ES-I3 (cell line): ENCODE data around the gene LRIF1.
A peak's percentile ranks its signal among the peaks of the same experiment; 100 is the strongest.

Experiments used
- H3K36me3 ChIP-seq: 2 replicates; pipeline ENCODE4 v1.6.1; 2013; ENCODE audit warnings: mild to moderate bottlenecking, low read length, control low read depth, moderate library complexity; ENCODE audit not compliant: insufficient read depth
- H3K4me1 ChIP-seq: 2 replicates; pipeline ENCODE4 v1.6.1; 2013; ENCODE audit warnings: mild to moderate bottlenecking, control low read depth, low read length; ENCODE audit not compliant: insufficient read depth
- H3K9ac ChIP-seq: 2 replicates; pipeline ENCODE4 v1.6.1; 2013; ENCODE audit warnings: low read depth, mild to moderate bottlenecking, low read length, moderate library complexity
- H3K9me3 ChIP-seq: 2 replicates; pipeline ENCODE4 v1.6.1; 2013; ENCODE audit warnings: mild to moderate bottlenecking, low read length, moderate library complexity; ENCODE audit not compliant: control insufficient read depth, insufficient read depth

Gene LRIF1

DNA sequence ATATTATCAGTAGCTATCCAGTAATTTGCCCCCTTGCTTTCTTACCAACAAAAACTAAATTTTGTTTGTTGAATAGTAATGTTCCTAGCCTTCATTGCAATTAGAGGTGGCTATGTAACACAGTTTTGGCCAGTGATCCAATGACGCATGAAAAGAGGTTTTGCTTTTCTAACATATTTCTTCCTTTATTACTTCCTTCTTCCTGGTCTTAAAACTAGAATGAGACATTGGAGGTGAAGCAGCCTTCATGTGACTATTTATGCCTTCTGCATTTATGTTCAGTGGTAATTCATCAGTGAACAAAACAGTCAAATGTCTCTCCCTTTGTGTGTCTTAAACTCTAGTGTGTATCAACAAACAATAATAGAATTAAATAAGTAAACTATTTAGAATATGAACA lies 35.5 kb downstream of the LRIF1 start:
- Histone ChIP-seq H3K36me3 (no peaks in the 10 kb centered on the region), H3K9me3 (no peaks in the 10 kb centered on the region; the same call in 1 of the 2 replicates)

DNA sequence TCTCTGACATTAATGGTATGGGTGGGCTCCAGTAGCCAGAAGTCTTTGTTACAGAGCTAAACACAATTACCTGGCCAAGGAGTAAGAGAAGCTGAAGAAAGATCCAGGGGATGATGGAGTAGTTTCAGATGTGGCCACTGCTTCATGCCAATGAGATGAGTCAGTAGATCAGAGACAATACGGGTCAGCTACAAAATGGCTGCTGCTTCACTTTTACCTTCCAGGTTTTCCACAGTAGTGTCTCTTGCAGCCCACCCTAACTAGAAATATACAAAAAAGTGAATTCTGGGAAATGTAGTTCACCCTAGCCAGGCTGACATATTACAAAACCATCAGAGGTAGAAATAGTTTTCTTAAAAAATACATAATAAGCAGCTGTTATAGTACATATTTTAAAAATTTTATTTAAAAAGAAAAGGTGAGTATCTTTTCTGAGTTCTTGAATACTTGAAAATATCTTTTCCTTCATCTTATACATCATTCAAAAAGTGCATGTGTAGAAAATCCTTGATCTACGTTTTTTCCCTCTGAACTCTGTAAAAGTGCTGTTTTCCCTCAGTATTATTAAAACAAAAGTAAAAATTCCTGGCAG lies 36.1 kb downstream of the LRIF1 start:
- H3K9me3 ChIP-seq: no peaks in the 10 kb centered on the region; the same call in 1 of the 2 replicates
- 0 out of 2 replicates have a peak overlapping the region, but pooled peaks have one; percentile 1 for H3K9ac ChIP-seq
- H3K4me1 ChIP-seq: no peaks in the 10 kb centered on the region
- no peaks in the 10 kb centered on the region for H3K36me3 ChIP-seq

More for the DNA sequence above, 35.5 kb downstream of the LRIF1 start:
- Histone ChIP-seq H3K9ac (no peak overlapping the region), H3K4me1 (no peaks in the 10 kb centered on the region)

DNA sequence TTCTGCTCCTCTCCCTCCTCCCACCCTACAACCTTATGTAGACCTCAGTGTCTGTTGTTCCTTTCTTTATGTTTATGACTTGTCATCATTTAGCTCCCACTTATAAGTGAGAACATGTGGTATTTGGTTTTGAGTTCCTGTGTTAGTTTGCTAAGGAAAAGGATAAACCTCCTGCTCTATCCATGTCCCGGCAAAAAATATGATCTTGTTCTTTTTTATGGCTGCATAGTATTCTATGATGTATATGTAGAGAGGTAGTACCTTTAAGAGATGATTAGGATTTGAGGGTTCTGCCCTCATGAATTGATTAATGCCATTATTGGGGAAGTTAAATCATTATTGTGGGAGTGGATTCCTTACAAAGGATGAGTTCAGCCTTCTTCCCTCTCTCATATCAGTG lies 41.8 kb downstream of the LRIF1 start:
- Histone ChIP-seq H3K36me3 (no peaks in the 10 kb centered on the region), H3K9me3 (no peaks in the 10 kb centered on the region; the same call in 1 of the 2 replicates), H3K9ac (no peak overlapping the region), H3K4me1 (peaks cover 4% of the 10 kb centered on the region)

DNA sequence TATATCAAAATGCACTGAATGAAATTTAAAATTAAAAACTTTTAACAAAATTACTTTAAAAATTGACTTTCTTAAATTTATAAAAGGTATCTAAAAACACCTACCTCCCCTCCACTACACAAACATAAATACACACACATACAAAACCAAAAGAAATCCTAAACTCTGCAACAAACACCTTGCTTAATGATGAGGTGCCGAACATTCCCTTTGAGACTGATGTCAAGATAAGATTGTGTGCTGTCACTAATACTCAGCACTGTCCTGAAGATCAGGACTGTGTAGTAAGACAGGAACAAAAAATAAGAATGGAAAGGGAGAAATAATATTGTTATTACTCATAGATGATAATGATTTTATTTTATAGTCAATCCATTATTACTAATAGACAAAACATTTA lies 45.7 kb downstream of the LRIF1 start:
- Histone ChIP-seq H3K36me3 (no peaks in the 10 kb centered on the region), H3K4me1 (peaks cover 8% of the 10 kb centered on the region), H3K9ac (no peak overlapping the region), H3K9me3 (no peaks in the 10 kb centered on the region)

DNA sequence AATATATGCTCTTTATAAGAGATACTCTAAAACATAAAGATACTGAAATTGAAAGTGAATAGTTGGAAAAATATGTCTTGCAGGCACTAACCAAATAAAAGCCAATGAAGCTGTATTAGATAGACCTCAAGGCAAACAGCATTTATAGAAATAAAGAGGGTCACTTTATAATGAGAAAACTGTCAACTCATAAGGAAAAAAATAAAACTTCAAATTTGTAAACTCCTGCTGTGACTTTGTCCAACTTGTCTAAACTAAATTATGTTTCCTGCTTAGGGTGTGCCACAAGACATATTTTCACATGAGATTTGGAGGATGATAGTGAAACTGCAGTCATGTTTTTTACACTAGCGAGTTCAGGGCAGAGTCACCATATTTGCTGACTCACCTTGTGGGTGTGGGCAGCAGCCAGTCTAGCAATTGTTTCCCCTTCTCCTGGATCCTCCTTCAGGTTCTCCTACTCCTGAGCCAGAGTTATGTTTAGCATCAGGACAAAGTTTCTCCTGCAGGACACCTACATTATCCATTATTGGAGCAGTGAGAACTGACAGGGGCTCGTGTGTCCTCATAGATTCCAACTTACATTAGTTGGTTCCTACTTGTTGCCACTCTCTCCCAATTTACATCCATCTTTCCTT lies 46.9 kb downstream of the LRIF1 start:
- Histone ChIP-seq H3K9ac (0 out of 2 replicates have a peak overlapping the region, but pooled peaks have one; percentile 15), H3K36me3 (no peaks in the 10 kb centered on the region)

DNA sequence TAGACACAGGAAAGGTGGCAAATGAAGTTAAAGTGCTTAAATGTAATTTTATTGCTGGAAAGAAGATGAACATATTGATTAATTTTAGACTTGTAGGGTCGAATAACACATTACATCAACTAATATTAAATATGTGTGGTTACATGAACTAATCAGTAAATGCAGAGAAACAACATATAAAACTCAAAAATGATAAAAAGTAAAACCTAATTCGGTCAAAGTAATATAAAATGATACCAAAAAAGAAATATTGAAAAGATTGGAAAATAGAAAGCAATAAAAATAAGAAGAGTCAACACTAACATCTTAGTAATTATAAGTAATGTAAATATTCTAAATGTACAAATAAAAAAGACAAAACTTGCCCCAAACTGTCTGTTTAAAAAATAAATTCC lies 47.5 kb downstream of the LRIF1 start:
- Histone ChIP-seq H3K36me3 (no peaks in the 10 kb centered on the region), H3K4me1 (peaks cover 8% of the 10 kb centered on the region), H3K9ac (no peak overlapping the region), H3K9me3 (no peaks in the 10 kb centered on the region)

More for the DNA sequence above, 46.9 kb downstream of the LRIF1 start:
- Histone ChIP-seq H3K4me1 (peaks cover 8% of the 10 kb centered on the region), H3K9me3 (no peaks in the 10 kb centered on the region)

DNA sequence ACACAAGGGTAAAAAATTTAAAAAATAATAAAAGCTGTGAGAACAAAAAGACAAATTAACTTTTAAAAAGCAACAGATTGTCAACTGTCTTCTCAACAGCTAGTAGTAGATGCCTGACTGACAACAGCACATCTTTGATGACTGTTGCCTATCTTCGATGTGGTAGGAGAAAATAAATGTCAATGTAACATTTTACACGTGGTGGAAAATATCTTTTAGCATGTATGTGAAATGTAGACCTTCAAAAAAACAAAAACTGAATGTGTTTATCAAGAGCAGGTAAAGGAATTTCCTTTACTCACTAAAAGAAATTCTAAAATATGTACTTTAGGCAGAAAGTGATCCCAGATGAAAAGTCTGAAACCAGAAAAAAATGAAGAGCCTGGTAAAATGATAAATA lies 47.9 kb downstream of the LRIF1 start:
- peaks cover 8% of the 10 kb centered on the region for H3K4me1 ChIP-seq
- H3K9me3 ChIP-seq: no peaks in the 10 kb centered on the region
- H3K36me3 ChIP-seq: no peaks in the 10 kb centered on the region
- no peak overlapping the region for H3K9ac ChIP-seq

DNA sequence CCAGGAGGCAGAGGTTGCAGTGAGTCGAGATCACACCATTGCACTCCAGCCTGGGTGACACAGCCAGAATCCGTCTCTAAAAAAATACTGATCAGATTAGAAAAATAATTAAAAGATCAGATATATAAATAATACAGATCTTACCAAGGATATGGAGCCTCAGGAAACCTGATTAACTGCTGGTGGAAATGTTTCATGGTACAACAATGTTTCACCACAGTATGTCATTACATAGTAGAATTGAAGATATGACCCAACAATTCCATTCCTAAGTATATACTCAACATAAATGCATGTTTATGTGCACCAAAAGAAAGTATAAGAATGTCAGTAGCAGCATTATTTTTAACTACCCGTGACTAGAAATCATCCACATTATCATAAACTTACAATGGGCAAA lies 49.0 kb downstream of the LRIF1 start:
- Histone ChIP-seq H3K9me3 (no peaks in the 10 kb centered on the region), H3K4me1 (peaks cover 8% of the 10 kb centered on the region), H3K36me3 (no peaks in the 10 kb centered on the region)

DNA sequence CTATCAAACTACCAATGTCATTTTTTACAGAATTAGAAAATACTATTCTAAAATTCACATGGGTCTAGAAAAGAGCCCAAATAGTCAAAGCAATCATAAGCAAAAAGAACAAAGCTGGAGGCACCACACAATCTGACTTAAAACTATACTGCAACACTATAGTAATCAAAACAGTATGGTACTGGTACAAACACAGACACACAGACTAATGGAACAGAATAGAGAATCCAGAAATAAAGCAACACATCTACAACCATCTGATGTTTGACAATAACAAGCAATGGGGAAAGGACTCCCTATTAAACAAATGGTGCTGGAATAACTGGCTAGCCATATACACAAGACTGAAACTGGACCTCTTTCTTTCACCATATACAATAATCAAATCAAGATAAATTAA lies 50.9 kb downstream of the LRIF1 start:
- H3K36me3 ChIP-seq: no peaks in the 10 kb centered on the region
- no peaks in the 10 kb centered on the region for H3K9me3 ChIP-seq
- no peak overlapping the region for H3K9ac ChIP-seq
- H3K4me1 ChIP-seq: peaks cover 8% of the 10 kb centered on the region

More for the DNA sequence above, 49.0 kb downstream of the LRIF1 start:
- H3K9ac ChIP-seq: no peak overlapping the region

DNA sequence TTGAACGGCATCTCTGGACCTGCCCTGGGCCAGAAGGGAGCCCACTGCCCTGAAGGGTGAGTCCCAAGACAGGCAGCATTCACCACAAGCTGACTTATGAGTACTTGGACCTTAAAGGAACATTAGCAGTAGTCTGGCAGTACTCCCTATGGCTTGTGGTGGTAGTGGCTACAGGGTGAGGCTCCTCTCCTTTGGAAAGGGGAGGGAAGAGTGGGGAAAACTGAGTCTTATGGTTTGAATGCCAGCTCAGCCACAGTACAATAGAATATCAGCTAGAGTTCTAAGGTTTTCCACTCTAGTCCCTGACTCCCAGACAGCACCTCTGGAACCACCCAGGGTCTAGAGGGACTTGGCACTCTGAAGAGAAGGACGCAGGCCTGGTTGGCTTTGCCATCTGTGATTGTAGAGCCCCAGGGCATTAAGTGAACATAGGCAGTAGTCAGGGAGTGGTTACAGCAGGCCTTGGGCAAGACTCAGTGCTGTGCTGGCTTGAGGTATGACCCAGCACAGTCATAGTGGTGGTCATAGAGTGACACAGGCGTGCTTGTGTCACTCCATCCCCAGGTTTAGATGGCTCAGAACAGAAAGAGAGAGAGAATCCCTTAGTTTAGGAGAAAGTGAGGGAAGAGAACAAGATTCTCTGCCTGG lies 59.7 kb downstream of the LRIF1 start:
- Histone ChIP-seq H3K9me3 (no peaks in the 10 kb centered on the region), H3K36me3 (no peaks in the 10 kb centered on the region), H3K9ac (no peak overlapping the region), H3K4me1 (no peaks in the 10 kb centered on the region)

DNA sequence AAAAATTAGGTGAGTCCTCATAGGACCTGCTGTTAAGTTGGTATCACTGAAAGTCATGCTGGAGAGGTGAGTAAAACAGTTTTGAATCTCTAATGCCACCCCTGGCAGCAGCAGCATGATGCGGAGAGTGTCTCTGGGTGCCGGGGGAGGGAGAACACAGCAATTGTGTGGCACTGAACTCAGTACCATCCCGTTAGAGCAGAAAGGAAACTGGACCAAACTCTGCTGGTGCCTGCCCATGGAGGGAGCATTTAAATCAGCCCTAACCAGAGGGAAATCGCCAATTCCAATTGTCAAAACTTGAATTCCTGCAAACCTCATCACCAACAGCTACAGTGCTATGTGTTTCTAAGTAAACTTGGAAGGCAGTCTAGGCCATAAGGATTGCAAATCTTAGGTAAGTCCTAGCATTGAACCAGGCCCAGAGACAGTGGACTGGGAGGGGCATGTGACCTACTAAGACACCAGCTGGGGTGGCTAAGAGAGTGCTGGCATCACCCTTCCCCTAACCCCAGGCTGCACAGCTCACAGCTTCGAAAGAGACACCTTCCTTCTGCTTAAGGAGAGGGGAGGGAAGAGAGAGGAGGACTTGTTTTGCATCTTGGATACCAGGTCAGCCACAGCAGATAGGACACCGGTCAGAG lies 60.8 kb downstream of the LRIF1 start:
- H3K36me3 ChIP-seq: no peaks in the 10 kb centered on the region
- no peak overlapping the region for H3K9ac ChIP-seq
- no peaks in the 10 kb centered on the region for H3K4me1 ChIP-seq
- H3K9me3 ChIP-seq: no peaks in the 10 kb centered on the region

DNA sequence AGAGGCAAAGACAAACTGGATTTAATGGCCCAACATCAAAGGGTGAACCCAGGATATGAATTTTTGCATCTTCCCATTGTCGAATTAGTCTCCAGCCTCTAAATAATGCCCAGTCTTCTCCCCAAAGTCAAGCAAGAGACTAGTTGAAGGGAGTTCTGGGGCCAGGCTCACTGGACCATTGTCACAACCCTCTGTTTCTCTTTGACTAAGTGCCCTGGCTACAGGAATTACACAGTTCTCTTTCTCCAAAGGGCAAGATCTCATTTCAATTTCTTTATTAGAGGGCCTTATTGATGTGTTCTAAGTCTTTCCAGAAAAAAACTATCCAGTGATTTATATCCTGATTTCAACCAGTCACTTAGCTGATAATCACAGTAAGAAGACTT lies 64.3 kb downstream of the LRIF1 start:
- Histone ChIP-seq H3K9me3 (no peaks in the 10 kb centered on the region), H3K9ac (no peak overlapping the region), H3K36me3 (no peaks in the 10 kb centered on the region), H3K4me1 (no peaks in the 10 kb centered on the region)

DNA sequence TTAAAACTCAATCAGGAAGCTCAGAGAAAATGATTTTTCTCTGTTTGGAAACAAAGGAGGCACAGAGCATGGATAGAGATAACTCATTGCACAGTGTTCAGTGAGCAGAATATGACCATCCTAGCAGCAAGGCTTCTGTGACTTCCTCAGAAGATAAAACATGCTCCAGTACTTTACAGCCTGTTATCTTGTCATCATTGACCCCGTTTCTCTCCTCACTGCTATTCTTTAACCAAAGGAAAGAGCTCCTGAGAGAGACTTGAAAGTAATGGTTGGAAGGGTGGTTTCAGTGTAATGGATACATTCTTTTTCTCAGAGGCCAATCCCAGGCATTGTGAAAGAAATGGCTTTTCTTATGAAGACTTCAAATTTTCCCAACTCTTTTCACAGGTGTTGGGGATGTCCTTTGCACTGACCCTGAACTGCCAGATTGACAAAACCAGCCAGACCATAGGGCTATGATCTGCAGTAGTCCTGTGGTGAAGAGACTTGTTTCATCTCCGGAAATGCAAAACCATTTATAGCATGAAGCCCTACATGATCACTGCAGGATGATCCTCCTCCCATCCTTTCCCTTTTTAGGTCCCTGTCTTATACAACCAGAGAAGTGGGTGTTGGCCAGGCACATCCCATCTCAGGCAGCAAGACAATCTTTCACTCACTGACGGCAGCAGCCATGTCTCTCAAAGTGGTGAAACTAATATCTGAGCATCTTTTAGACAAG lies 64.8 kb downstream of the LRIF1 start:
- Histone ChIP-seq H3K4me1 (no peaks in the 10 kb centered on the region), H3K36me3 (no peaks in the 10 kb centered on the region), H3K9ac (no peak overlapping the region), H3K9me3 (no peaks in the 10 kb centered on the region)

DNA sequence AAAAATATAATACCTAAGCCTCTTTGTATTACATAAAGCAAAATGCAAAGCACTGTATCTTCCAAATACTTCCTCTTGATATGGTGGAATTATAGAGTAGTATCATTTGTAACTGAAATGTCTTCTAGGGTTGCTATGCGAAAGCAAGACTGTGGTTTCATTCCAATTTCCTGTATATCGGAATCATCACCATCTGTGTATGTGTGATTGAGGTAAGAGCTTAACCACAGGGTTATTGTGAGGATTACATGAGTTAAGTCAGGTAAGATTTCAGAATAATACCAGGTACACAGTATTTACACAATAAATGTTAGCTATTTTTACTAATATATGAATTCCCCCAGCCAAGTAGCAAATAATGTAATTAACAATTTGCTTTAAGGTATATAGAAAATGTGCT lies 66.0 kb downstream of the LRIF1 start:
- Histone ChIP-seq H3K36me3 (no peaks in the 10 kb centered on the region), H3K4me1 (no peaks in the 10 kb centered on the region), H3K9me3 (no peaks in the 10 kb centered on the region), H3K9ac (no peak overlapping the region)
